GM19468 (cell line): ENCODE results near the gene ZNF394.
A peak's percentile ranks its signal among the peaks of the same experiment; 100 is the strongest.
"Not testable (repeated sequence)": the region's sequence is repeated elsewhere in the genome, so short reads cannot be mapped to it uniquely, and the experiment has no call there.

Experiments
- ATAC-seq: cut with Tn5 transposase; IDR thresholded peaks from one replicate; pipeline ENCODE4 v1.9.1; 2021; ENCODE audit warnings: mild to moderate bottlenecking, moderate library complexity, moderate number of reproducible peaks; ENCODE audit not compliant: unreplicated experiment; ENCODE audit errors: extremely low read depth

ZNF394 gene

GRCh38 chr7:99499721-99500636 lies at the start of gene ZNF394:
Gene ZNF394, minus strand, starts transcription at chr7:99500281. Its CDS starts 188 bp downstream, at chr7:99500093.
- no peak for ATAC-seq

- ATAC-seq = not testable (repeated sequence)
Observed at GRCh38 chr7:99549545-99549944, 49.5 kb upstream of the ZNF394 start.

GRCh38 chr7:99545308-99545707 lies 45.2 kb upstream of the ZNF394 start:
- ATAC-seq = not testable (repeated sequence)

GRCh38 chr7:99543916-99544315 lies 43.8 kb upstream of the ZNF394 start:
- no peak for ATAC-seq

GRCh38 chr7:99543081-99543671 lies 43.1 kb upstream of the ZNF394 start:
- no peak for ATAC-seq

GRCh38 chr7:99541212-99541611 lies 41.1 kb upstream of the ZNF394 start:
- ATAC-seq = no peak

- no peak for ATAC-seq
Observed at GRCh38 chr7:99540542-99540941, 40.5 kb upstream of the ZNF394 start.

GRCh38 chr7:99539213-99539811 lies 39.2 kb upstream of the ZNF394 start:
- no peak for ATAC-seq

GRCh38 chr7:99535667-99536066 lies 35.6 kb upstream of the ZNF394 start:
- ATAC-seq = no peak

- ATAC-seq = no peak
Observed at GRCh38 chr7:99531354-99531765, 31.3 kb upstream of the ZNF394 start.

GRCh38 chr7:99525713-99526440 lies 25.8 kb upstream of the ZNF394 start:
- ATAC-seq = no peak

- no peak for ATAC-seq
Observed at GRCh38 chr7:99521399-99521798, 21.3 kb upstream of the ZNF394 start.

- no peak for ATAC-seq
Observed at GRCh38 chr7:99514050-99514449, 14.0 kb upstream of the ZNF394 start.

GRCh38 chr7:99505324-99505662 lies 5.2 kb upstream of the ZNF394 start:
- no peak for ATAC-seq

- ATAC-seq = peak; percentile 46
Observed at GRCh38 chr7:99504603-99505323, 4.7 kb upstream of the ZNF394 start, which contains the start of gene ZKSCAN5. Gene ZKSCAN5, plus strand, starts transcription at chr7:99504662. Its CDS starts 1,383 bp downstream, at chr7:99506045.

- no peak for ATAC-seq
Observed at GRCh38 chr7:99504281-99504602, 4.2 kb upstream of the ZNF394 start.

- ATAC-seq = not testable (repeated sequence)
Observed at GRCh38 chr7:99501236-99501635, 1.2 kb upstream of the ZNF394 start.

- no peak for ATAC-seq
Observed at GRCh38 chr7:99500637-99501009, 542 bp upstream of the ZNF394 start.

- ATAC-seq = no peak
Observed at GRCh38 chr7:99499371-99499720, 735 bp downstream of the ZNF394 start.

- no peak for ATAC-seq
Observed at GRCh38 chr7:99498546-99498944, 1.5 kb downstream of the ZNF394 start.
